Activated T-cell treated with anti-CD3 and anti-CD28 coated beads for 1 hour (primary cell): ENCODE data around the gene CIAO3.

Source experiments
- DNase-seq: peaks from one replicate; pipeline ENCODE4 v3.0.0-alpha.2; 2020; ENCODE audit warnings: low read depth

Gene CIAO3

GRCh38 chr16:709566-710499 lies 31.0 kb downstream of the CIAO3 start:
- no peak for DNase-seq

- no peak for DNase-seq
These were observed 31.8 kb downstream of the CIAO3 start for GRCh38 chr16:708959-709358.

GRCh38 chr16:708019-708418 lies 32.8 kb downstream of the CIAO3 start:
- DNase-seq: no peak

GRCh38 chr16:707062-707538 lies 33.7 kb downstream of the CIAO3 start:
- DNase-seq: no peak

- DNase-seq: no peak
These were observed 34.4 kb downstream of the CIAO3 start for GRCh38 chr16:706189-707061.

GRCh38 chr16:705431-706188 lies 35.2 kb downstream of the CIAO3 start, which contains the start of gene FBXL16:
TSS of gene FBXL16 (minus strand) at chr16:705801. CDS start at chr16:697405, 8,396 bp downstream.
- no peak for DNase-seq

GRCh38 chr16:704552-705380 lies 36.0 kb downstream of the CIAO3 start:
- no peak for DNase-seq

- DNase-seq: no peak
These were observed 36.8 kb downstream of the CIAO3 start for GRCh38 chr16:704047-704446.

- no peak for DNase-seq
These were observed 37.4 kb downstream of the CIAO3 start for GRCh38 chr16:703406-703805.

GRCh38 chr16:702341-702740 lies 38.5 kb downstream of the CIAO3 start:
- no peak for DNase-seq

- DNase-seq: peak; percentile 44
These were observed 39.9 kb downstream of the CIAO3 start for GRCh38 chr16:700684-701584.

GRCh38 chr16:698911-699671 lies 41.7 kb downstream of the CIAO3 start:
- no peak for DNase-seq

GRCh38 chr16:695355-696089 lies 45.3 kb downstream of the CIAO3 start:
- DNase-seq: peak; percentile 55

- DNase-seq: no peak
These were observed 45.9 kb downstream of the CIAO3 start for GRCh38 chr16:694863-695354.

GRCh38 chr16:694187-694862 lies 46.5 kb downstream of the CIAO3 start:
- DNase-seq: no peak

- no peak for DNase-seq
These were observed 47.0 kb downstream of the CIAO3 start for GRCh38 chr16:693766-694165.

- no peak for DNase-seq
These were observed 47.4 kb downstream of the CIAO3 start for GRCh38 chr16:693364-693763.
